OCI-M2 (cell line): ENCODE results near the gene PDE9A.

ENCODE experiments used
- DNase-seq: peaks from one replicate; lab custom pipeline; 2025; ENCODE audit not compliant: unreplicated experiment; lab: John Stamatoyannopoulos, UW

Gene PDE9A

GRCh38 chr21:42754270-42754933 lies 101.0 kb downstream of the PDE9A start:
- DNase-seq = no peak

GRCh38 chr21:42755031-42755665 lies 101.7 kb downstream of the PDE9A start:
- no peak for DNase-seq

DNA sequence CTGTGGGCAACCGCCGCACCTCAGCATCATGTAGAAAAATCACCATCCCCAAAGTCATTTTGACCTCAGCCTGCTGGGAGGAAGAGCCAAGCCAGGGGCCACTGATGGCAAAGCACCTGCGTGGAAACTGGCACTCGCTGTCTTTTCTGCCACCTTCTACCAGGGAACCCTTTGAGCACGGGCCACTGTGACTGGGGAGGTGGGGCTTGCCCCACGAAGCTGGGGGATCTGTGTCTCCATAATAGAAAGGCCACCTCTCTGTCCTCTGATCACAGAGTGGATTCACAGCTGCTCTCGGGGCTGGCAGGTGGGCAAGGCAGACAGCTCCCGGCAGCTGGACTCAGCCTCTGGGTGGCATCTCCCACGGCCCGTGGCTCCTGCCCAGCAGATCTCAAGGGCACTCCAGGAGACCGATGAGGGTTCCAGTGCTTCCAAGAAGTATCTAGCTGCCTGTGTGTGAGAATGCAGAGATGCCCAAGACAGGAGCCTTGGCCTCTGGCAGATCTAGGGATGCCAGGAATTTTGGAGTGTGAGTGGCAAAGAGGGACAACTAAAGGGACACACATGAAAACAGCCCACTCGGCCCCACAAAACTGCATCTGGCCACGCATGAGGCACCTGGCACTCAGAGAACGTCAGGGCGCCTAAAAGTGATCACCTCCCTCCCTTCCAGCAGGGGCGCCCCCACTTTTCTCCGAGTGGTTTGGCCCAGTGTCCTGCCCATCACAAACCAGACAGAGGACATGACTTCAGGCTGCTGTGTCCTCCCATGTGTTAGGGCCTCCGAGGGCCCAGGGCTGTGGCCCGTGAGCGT lies 102.6 kb downstream of the PDE9A start:
- DNase-seq = no peak

- no peak for DNase-seq
These were observed 103.3 kb downstream of the PDE9A start for GRCh38 chr21:42756580-42757250.

DNA sequence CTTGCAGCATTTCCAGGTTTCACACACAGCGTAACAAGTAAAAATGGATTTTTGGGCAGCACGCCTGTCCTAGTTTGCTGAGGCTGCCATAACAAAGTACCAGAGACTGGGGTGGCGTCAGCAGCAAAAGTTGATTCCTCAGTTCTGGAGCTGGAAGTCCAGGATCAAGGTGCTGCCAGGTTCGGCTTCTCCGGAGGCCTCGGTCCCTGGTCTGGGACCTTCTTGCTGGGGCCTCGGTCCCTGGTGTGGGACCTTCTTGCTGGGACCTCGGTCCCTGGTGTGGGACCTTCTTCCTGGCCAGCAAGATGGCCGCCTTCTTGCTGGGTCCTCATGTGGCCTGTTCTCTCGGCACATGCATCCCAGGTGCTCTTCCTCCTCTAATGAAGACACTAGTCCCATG lies 104.0 kb downstream of the PDE9A start:
- no peak for DNase-seq

GRCh38 chr21:42757826-42758655 lies 104.6 kb downstream of the PDE9A start:
- DNase-seq = no peak

GRCh38 chr21:42758721-42759593 lies 105.5 kb downstream of the PDE9A start:
- no peak for DNase-seq

- DNase-seq = no peak
These were observed 106.1 kb downstream of the PDE9A start for GRCh38 chr21:42759594-42759927.

DNA sequence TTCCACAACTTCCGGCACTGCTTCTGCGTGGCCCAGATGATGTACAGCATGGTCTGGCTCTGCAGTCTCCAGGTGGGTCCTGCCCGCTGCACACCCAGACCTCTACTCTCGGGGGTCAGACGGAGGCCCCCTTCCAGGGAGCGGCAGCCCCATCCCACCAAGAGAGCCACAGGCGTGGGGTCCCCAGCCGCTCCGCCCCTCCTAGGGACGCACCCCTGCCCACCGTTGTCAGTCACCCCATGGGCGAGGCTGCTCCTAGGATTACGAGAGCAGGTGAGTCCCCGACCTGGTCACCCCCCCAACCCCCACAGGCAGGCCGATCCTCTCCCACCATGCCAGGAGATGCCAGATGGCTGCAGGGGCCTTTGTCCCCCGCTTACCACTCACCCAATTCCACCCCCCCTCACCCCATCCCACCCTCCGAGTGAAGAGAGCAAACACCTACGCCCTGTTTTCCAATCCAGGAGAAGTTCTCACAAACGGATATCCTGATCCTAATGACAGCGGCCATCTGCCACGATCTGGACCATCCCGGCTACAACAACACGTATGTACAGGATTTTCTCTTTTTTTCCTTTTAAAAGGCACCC lies 107.0 kb downstream of the PDE9A start:
- no peak for DNase-seq

DNA sequence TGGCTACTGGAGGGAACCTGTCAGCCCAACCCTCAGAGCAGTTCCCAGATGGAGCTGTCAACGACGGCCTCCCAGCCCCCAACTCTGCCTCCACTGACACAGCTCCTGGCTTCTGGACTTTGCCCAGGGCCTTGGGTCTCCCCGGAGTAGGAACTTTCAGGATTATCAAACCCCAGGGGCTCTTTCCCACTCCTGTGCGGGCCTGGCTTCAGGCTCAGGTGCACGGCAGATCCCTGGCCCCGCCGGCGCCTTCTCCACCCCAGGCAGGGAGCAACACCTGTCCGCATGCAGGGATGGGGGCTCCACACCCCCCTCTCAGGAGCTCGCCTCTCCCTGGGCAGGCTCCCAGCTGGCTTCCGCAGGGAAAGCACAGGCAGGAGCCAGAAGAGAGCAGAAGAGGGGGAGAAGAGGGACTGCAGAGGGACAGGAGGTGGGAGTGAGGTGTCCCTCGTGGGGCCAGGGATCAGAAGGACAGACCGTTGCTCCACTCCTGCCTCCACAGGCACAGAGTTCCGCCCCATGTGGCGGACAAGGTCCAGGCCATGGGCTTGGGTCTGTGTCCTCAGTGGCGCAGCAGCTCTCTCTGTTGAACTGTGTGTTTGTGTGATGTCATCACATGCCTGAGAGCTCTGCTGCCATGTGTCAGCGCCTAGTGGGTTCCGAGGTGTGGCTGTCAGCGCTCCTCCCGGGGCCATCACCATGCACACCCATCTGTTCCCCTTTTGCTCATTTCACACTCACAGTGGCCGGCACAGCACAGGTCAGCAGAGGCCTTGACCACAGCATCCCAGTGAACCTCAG lies 107.7 kb downstream of the PDE9A start:
- no peak for DNase-seq

DNA sequence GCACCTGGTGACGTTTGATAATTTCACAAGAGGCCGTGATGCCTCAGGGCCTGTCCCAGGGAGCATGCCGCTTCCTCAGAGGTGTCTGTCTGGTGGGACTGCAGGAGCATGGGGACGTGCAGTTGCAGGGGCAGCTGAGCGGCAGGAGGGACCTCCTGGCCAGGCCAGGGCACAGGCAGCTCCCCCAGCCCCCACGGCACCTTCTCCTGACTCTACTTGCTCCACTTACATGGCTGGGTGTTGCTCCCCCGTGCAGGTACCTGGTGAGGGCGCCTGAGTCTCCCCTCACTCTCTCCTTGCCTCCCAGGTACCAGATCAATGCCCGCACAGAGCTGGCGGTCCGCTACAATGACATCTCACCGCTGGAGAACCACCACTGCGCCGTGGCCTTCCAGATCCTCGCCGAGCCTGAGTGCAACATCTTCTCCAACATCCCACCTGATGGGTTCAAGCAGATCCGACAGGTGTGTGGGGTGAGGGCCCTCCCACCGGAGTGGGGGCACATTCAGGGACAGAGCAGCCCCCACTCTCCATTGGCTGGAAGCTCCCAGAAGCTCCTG lies 108.4 kb downstream of the PDE9A start:
- DNase-seq = no peak

- peak; percentile 32 for DNase-seq
These were observed 110.4 kb downstream of the PDE9A start for GRCh38 chr21:42763581-42764442.

GRCh38 chr21:42764443-42764760 lies 111.0 kb downstream of the PDE9A start:
- DNase-seq = no peak

DNA sequence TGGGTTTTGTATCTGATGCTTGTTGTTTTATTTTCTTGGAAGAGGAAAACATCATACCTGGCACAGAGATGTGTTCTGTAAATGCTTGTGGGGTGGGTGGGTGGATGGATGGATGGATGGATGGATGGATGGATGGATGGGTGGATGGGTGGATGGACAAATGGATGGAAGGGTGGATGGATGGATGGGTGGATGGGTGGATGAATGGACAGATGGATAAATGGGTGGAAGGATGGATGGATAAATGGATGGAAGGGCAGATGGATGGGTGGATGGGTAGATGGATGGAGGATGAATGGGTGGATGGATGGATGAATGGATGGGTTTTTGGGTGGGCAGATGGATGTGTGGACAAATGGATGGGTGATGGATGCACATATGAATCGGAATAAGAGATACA lies 111.5 kb downstream of the PDE9A start:
- DNase-seq = no peak

GRCh38 chr21:42765656-42766055 lies 112.2 kb downstream of the PDE9A start:
- no peak for DNase-seq

DNA sequence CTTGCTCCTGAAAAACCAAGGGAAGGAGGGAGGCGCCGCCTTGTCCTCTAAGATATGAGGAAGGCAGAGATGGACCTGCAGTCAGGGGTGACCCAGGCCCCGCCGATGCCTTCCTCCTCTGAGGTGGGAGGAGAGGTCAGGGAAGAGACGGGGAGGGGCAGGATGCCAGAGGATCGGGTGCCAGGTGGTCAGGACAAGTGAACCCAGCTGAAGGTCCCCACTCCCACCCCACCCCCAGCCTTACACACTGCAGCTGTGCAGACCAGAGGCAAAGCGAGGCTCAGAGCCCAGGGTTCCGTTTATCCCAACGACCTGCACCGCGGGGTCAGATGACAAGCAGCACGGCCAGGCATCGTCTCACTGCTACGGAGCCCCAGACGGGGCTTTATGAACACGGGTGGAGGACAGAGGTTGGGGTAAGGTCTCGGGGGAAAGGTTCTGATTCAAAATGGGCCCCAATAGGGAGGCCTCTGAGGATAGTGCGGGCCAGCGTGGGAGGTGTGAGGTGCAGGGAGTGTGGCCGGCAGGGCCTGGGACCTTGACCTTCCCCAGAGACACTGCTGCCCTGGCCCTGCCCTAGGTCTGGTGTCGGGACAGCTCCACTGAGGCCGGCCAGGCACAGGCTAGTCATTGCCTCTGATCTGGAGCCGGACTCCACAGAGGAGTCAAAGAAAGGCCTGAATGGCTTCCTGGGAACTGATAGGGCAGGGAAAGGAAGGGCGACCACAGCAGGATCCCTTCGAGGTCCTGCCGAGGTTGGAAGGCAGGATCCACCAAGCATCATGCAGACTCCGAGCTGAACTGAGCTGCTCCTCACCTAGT lies 113.5 kb downstream of the PDE9A start:
- DNase-seq = no peak

DNA sequence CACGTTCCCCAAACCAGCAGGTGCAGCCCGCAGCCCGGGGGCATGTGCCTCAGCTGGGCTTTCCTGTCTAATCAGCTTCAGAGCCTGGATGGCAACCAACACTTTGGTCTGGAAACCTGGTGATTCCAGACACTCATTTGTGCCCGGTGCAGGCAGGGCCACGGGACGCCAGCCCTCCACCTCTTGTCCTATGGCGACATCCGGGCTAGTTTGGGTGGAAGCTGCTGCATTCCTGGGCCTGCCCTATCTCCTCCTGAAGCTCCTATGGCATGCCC lies 114.1 kb downstream of the PDE9A start:
- DNase-seq = no peak
